HG03175 (cell line): Measurements from ENCODE around the gene TNPO2.
"Not testable (repeated sequence)": the region's sequence is repeated elsewhere in the genome, so short reads cannot be mapped to it uniquely, and the experiment has no call there.

ENCODE experiments used
- ATAC-seq: cut with Tn5 transposase; IDR thresholded peaks from one replicate; pipeline ENCODE4 v1.9.1; 2021; ENCODE audit warnings: mild to moderate bottlenecking, moderate library complexity; ENCODE audit not compliant: unreplicated experiment

TNPO2 gene

DNA sequence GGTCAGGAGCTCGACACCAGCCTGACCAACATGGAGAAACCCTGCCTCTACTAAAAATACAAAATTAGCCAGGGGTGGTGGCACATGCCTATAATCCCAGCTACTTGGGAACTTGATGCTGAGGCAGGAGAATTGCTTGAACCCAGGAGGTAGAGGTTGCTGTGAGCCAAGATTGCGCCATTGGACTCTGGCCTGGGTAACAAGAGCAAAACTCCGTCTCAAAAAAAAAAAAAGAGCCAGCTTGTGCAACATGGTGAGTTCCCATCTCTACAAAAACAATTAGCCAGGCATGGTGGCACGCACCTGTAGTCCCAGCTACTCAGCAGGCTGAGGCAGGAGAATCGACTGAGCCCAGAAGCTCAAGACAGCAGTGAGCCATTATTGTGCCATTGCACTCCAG lies 45.7 kb downstream of the TNPO2 start:
- ATAC-seq: not testable (repeated sequence)

DNA sequence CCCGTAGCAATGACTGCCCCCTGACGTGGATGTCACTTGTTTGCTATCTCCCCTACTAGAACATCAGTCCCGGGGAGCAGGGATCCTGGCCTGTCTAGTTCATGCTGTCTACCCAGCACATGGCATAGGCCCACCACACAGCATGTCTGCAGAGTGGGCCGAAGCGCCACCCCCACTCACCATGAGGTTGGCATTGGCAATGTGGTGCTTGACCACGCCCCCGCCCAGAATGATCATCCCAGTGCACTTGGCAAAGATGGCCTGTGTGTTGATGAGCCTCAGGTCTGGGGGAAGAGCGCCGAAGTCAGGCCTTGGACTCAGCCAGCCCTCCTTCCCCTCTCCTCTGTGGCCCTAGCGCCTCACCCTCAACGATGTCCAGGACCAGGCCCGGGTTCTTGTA lies 46.8 kb downstream of the TNPO2 start:
- ATAC-seq: no peak

DNA sequence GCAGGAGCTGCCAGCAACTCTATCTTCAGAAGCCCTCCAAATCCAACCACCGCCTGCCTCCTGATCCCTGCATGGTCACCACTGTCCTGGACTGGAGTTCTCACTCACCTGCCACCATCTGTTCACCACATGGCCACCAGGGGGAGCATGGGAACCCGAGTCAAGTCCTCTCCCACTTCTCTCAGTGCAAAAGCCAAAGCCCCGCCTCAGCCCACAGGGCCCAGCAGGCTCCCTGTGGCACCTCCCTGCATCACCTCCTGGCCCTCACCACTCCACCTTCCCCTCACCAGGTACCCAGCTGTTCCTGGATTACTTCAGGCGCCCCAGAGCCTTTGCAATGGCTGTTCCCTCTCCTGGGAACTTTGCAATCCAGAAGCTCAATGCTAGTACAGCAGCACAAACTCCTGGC lies 47.3 kb downstream of the TNPO2 start:
- no peak for ATAC-seq

DNA sequence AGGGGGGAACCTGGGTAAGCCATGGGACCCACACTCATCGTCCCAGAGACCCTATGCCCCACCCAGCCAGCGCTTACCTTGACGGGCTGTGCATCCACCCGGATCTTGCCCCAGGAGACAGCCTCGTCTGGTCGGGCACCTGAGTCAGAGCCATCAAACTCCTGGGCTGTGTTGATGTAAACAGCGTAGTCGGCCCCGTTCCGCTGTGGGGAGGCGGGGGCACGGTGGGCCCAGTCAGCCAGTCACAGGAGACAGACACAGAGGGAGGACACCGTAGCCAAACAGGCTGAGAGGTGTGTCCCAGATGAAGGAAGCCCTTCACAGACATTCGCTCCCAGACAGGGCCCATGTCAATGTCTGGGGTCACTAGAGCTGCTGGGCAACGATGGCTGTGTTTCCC lies 47.8 kb downstream of the TNPO2 start:
- ATAC-seq: no peak

DNA sequence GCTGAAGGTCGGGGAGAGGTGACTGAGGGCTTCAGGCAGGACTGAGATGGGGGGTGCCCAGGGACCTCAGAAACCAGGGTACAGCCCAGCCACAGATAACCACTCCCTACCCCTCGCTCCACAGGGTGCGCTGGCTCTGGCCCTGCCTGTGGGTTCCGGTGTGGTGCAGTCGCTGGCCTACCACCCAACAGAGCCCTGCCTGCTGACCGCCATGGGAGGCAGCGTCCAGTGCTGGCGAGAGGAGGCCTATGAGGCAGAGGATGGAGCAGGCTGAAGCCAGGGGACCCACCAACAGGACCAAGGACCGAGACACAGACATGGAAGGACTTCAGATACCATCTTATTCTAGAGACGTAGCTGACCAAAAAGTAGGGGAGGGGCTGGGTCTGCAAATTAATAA lies 48.3 kb downstream of the TNPO2 start:
- ATAC-seq: no peak

DNA sequence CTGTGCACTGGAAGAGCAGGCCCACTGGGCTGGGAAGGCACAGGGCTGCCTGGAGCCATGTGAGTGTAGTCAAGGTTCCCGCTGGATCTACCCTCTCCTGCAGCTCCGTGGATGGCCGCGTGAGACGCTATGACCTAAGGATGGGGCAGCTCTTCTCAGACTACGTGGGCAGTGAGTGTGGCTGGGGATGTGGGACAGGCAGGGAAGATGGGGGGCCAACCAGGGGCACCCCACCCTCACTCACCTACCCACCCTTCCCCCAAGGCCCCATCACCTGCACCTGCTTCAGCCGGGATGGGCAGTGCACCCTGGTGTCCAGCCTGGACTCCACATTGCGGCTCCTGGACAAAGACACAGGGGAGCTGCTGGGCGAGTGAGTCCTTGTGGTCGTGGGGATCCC lies 51.0 kb downstream of the TNPO2 start:
- ATAC-seq: no peak

DNA sequence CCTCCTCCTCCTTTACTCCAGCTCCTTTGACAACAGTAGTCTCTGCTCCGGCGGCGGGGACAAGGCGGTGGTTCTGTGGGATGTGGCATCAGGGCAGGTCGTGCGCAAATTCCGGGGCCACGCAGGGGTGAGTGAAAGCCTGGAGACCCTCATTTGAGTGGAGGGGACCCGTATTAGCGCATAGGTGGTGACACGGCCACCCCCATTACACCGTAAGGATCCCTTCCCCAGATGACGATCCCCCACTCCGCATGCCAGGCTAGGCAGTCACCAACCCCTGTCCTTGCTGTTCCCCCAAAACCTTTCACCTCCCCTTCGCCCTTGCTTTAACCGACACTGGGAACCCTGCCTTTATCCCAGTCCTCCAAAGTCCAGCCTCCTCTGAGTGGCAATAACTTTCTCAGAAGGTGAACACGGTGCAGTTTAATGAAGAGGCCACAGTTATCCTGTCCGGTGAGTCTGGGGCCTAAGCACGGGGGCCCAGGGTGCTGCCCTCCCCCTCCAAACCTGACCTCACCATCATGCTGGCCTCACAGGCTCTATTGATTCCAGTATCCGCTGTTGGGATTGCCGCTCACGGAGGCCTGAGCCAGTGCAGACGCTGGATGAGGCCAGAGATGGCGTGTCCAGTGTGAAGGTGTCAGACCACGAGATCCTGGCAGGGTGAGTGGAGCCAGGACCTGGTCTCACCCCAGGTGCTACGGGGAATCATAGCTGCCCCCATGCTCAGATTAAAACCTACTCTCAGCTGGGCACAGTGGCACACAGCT lies 53.4 kb downstream of the TNPO2 start:
- no peak for ATAC-seq

DNA sequence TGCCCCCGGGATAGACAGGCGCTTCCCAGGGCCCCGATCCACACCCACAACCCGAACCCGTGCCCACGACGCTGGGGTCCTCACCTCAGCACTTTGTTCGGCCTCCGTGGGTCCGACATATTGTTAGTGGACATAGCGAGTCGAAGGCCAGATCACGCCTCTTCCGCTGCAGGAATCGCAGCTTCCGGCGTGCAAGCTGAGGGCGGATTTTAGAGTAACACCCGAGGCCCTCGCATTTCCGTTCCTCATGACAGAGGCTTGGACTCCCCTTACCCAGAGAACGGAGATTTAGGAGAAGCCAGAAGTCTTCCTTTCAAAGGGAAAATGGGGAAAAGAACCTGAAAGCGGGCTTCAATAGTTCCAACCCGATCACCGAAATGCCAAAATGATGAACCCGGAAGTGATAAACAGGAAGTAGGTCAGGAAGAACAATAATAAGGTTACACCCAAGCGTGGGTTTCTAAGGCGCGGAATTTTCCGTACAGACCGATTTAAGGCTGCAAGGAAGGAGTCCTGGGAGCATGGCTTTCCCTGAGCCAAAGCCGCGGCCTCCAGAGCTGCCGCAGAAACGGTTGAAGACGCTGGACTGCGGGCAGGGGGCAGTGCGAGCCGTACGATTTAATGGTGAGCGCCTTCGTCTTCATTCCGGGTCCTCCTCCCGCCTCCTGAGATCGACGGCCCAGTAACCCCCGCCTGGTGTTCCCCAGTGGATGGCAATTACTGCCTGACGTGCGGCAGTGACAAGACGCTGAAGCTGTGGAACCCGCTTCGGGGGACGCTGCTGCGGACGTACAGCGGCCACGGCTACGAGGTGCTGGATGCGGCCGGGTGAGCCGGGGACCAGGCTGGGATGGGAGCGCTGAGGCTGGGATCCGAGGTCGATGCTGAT lies 54.2 kb downstream of the TNPO2 start:
- no peak for ATAC-seq

DNA sequence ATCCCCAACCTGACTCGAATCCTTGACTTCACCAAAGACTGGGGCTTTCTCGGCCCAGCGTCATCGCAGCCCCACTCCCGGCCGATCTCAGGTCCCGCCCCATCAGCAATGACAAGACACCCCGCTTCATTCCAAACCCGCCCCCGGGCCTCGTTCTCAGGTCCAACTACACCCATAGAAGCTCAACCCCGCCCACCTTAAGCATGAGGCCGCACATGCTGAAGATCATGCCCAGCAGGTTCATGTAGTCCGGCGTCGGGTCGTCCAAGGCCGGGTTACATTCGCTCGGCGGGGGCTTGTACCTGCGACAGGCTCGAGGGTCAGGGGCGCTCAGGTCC lies 54.8 kb downstream of the TNPO2 start:
- no peak for ATAC-seq

DNA sequence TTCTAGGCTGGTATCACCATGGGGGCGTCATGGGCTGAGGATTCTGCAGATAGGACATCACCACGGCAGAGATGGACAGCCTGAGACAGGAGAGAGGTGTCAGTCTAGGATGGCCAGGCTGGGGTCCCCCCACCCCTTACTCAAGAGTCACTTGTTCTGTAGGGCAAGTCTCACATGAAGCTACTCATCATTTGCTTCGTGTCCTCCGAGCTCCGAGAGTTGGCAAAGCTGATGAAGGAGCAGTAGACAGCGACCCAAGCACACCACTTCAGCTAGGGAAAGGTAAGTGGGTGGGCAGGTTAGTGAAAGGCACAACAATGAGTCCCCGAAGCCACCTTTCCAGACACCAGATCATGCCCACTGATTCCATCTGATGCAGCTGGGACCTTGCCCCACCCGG lies 55.4 kb downstream of the TNPO2 start:
- no peak for ATAC-seq

DNA sequence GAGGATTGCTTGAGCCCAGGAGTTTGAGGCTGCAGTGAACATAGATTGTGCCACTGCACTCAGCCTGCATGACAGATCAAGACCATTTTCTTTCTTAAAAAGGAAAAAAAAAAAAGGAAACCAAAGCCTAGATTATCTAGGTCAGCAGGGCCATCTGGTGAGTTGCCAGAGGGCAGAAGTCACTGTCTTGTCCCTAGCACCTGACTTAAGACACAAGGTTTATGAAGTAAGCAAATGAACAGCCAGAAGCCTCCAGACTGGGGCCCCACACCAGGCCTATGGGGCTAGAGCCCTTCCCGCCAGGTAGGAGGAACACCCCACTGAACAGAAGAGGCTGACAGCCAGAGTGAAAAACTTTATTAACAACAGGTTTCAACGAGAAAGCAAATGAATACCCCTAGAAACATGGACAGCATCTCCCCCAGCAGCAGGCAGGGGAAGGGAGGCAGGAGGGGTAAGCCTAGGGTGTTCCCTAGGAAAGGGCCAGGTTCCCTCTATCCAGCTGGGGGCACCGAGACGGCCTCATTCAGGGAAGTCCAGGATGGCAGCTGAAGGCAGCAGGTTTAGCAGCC lies 55.9 kb downstream of the TNPO2 start:
- ATAC-seq: no peak

DNA sequence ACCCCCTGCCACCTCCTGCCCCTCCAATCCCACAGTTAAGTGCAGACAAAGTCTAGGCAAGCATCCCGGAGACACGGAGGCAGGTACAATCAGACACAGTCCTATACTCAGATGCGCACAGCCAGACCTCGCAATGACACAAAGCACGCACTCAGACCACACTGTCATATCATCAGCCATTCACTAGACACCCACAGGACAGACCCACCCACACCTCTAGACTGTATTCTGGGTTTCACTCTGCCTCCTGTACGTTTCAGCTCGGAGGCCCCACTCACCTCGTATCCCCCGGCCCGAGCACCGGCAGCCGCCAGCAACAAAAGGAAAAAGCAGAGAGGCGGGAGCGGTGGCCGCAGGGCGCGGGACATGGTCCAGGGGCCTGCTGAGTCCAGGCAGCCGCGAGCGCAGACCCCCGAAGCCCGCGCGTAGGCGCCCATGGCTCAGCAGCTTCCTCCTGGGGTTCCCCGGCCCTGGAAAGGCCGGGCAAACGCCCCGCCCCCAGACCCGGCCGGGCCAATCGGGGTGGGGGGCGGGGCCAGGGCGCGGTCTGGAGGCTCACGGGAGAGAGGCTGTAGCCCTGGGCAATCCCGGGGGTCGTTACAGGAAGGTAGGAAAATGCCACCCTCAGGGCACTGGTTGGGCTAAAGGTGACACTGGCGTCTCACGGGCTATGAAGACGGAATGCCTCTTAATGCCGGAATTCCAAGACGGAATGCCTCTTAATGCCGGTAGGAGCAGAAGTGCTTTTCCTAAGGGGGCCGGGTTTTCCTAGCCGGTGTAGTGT lies 57.3 kb downstream of the TNPO2 start, which contains the start of the genes MAN2B1 and WDR83:
MAN2B1 (minus strand) TSS at position 478 of the 784 bp plus-strand sequence; CDS start at position 437, 41 bp downstream.
WDR83 (plus strand) TSS at position 543 of the 784 bp plus-strand sequence. CDS start 2,984 bp downstream, outside the sequence.
- peak; percentile 42 for ATAC-seq

DNA sequence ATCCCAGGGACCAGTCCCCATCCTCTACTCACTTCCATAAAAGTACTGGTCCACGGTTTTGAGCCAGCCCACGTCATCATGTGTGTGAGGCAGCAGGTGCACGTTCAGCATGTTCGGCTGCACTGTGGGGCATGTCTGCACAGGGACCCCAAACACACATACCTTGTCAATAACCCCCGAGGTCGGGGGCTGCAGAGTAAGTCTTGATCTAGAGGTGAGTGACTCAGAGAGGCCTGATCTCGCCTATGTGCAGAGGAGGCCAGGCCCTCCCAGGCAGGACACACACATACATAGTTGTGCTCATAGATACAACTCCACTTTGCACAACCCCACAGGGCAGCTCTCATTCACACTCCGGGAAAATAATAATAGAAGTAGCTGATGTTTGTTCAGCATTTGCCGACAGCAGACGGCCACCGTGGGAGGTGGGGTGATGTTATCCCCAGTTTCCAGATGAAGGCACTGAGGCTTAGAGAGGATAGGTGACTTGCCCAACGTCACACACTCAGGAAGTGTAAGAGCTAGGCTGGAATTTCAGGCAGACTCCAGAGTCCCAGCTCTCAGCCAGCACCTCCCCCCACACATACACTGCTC lies 58.0 kb downstream of the TNPO2 start:
- no peak for ATAC-seq

DNA sequence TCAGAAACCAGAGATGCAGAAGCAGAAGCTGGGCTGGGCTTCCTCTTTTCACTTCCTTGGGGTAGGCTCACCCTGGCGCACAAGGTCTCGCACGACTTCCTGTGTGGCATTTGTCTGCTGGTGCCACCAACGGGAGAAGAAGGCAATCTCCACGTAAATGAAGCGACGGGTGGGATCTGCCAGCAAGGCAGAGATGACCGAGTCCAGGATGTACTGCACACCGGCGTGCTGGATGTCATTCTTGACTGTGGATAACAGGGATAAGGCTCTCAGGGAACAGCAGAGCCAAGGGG lies 58.5 kb downstream of the TNPO2 start:
- peak; percentile 36 for ATAC-seq

DNA sequence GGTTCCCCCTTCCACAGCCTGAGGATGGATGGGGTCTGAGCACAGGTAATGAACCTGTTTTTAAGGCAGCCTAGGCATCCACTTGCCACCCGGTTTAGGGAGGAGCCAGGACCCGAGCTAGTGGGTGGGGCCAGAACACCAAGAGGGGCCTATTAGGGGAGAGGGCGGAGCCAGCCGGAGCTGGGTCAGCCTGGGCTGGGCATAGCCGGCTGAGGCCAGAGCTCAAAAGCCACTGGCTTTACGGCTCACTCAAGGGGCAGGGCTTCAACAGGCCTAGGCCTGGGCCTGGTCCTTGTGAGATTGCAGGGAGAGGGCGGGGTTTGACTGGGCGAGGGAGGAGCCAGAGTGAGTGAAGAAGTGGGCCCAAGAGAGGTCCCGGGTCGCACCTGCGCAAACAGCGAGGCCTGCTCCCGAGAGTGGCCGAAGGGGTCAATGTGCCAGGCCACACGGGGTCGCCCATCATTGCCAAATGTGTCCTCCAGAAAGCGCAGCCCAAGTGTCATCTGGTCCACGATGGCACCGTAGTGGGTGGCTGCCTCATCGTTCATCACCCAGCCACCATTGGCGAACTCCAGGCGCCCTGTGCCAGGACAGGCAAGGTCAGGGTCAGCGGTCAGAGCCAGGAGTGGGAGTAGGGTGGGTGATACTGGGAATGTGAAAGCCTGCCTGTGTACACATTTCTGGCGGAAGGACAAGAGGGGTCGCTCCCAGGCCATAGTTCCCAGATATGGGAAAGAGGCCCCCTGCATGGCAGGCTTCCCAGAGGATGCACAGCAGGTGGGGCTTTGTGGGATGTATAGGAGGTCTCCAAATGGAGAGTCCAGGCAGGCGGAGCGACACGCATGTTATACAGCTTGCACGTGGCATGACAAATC lies 59.1 kb downstream of the TNPO2 start:
- ATAC-seq: no peak

DNA sequence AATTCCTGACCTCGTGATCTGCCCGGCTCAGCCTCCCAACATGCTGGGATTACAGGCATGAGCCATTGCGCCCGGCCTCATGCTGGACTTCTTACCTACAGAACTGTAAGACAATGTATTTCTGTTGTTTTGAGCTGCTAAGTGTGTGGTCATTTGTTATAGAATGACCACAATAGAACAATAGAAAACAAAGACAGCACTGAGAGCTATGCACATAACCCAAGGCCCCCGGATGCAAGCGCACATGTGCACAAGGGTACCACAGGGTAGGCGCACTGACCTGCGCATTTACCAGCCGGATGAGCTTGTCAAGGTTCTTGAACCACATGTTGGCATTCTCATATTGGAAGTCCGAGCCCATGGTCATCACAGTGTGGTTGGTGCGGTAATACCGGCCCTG lies 62.8 kb downstream of the TNPO2 start:
- ATAC-seq: no peak

DNA sequence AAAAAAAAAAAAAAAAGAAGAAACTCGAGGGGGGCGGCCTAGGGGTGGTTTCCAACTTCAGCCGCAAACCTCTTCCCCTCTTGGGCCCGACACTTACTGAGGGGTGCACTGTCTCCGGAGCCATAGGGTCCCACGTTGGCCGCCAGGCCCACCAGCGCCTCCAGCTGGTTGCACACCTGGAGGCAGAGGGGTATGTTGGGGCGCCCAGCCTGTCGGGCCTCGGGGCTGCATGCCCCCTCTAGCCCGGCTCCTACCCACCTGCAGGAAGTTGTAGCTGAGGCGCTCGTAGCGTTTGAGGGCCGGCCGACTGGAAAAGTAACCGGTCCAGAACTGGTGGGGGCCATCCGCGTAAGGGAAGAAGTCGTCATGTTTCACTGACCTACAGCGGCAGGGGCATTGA lies 65.8 kb downstream of the TNPO2 start:
- no peak for ATAC-seq

DNA sequence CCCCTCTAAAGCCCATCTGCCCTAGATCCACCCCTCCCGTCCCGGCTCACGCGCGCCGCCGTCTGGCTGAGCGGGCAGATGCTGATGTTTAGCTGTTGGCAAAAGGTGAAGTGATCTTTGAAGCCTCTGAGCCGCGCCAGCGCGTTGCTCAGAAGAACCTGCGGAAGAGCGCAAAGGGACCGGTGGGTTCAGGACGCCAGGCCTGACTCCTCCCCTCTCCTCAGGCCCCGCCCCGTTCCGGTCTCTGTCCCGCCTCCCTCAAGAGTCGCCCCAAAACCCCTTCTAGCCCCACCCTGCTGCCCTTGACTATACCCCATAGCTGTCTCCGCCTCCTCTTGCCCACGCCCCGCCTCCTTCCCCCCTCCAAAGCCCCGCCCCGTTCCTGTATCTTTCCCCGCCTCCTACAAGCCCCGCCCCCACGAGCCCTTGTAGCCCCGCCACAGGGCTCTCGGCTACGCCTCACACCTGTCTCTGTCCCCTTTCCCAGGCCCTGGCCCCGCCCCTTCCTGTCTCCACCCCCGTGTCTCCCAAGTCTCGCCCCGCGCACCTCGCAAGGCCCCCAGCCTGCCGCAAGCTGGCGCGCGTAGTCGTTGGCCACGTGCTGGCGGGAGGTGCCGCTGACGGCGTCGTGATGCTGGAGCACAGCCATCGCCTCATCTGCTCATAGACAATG lies 66.7 kb downstream of the TNPO2 start:
- no peak for ATAC-seq

DNA sequence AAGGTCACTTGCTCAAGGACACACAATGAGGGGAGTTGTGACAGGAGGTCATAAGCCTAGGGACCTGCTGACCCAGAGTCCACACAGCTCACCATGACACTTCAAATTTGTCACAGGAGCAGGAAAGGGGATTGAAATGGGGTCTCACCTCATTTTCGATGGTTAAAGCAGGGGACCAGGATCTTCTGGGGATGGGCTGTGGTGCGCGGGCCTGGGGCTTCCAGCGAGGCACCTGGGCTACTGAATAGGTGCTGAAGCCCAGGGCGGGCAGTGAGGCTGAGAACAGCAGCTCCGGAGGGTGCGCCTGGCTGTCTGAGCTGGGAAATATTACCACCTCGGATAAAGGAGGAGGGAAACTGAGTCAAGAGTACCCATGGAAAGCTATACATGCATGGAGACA lies 68.2 kb downstream of the TNPO2 start:
- no peak for ATAC-seq
